Neural progenitor cell (in vitro differentiated cells): Measurements from ENCODE around the gene NTN4.

ENCODE experiments used
- EZH2 ChIP-seq: fragments of 200-600 bp; sonication (generic); IDR thresholded peaks from 2 replicates; pipeline ENCODE4 v1.6.1; 2017; ENCODE audit warnings: antibody characterized with exemption, mild to moderate bottlenecking, moderate library complexity
- EZH2phosphoT487 ChIP-seq: fragments of 200-600 bp; sonication (generic); IDR thresholded peaks from 2 replicates; pipeline ENCODE4 v1.6.1; 2017; ENCODE audit warnings: antibody characterized with exemption
- TF ChIP-seq, protein P1 (sequence below): fragments of 200-600 bp; sonication (generic); IDR thresholded peaks from 2 replicates; pipeline ENCODE4 v1.5.1; 2017; ENCODE audit warnings: antibody characterized with exemption, mild to moderate bottlenecking

DNA sequence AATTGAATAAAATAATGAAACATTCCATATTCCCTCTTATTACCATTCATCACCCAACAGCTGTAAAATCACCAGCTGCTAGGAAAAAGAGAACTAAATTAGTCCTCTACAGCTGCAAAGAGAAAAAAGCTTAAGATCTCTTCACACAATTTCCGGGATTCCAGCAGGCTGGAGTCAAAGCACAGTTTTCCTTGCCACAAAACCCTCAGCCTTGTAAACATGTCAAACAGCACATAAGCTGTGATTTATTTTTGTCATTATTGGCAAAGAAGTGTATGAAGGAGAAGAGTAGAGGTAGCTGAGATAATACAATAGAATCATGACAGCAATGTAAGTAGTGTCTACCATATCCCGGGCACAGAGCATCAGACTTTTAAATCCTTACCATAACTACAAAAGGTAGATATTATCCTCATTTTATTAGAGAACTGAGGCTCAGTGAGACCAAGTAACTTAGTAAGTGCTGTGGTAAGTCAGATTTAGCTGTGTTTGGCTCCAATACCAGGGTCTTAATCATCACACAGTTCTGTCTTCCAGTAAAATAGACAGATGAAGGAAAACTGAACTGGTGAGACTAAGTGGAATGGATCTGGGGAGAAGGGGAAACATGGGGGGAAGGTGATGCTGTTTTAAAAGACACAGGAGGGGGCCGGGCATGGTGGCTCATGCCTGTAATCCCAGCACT lies 57.3 kb downstream of the NTN4 start:
- TF ChIP-seq, protein P1, sequence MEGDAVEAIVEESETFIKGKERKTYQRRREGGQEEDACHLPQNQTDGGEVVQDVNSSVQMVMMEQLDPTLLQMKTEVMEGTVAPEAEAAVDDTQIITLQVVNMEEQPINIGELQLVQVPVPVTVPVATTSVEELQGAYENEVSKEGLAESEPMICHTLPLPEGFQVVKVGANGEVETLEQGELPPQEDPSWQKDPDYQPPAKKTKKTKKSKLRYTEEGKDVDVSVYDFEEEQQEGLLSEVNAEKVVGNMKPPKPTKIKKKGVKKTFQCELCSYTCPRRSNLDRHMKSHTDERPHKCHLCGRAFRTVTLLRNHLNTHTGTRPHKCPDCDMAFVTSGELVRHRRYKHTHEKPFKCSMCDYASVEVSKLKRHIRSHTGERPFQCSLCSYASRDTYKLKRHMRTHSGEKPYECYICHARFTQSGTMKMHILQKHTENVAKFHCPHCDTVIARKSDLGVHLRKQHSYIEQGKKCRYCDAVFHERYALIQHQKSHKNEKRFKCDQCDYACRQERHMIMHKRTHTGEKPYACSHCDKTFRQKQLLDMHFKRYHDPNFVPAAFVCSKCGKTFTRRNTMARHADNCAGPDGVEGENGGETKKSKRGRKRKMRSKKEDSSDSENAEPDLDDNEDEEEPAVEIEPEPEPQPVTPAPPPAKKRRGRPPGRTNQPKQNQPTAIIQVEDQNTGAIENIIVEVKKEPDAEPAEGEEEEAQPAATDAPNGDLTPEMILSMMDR, result no peak
- TF ChIP-seq EZH2, result no peak
- no peak for TF ChIP-seq EZH2phosphoT487
